ENCODE measurements around the gene CTBP2. TPM values are rescaled to one million over a fixed set of nuclear protein-coding genes. Genes with fewer than 3 reads are reported as not detected.

Gene CTBP2
- total RNA-seq, 4 donors from 2014 or later, result 69.7 to 125 (median 84.7) TPM

GRCh38 chr10:125130260-125130659, 30.1 kb downstream of the CTBP2 start:
- 88% methylated on average over 9 of the region's 9 CpGs for WGBS
- no peak overlapping the region for H3K4me3 ChIP-seq
- H3K9me3 ChIP-seq, result peaks cover 0 to 3% (median 0%) of the 10 kb centered on the region in 4 donors
- H3K27me3 ChIP-seq, result no peaks in the 10 kb centered on the region
- peaks cover 36 to 64% (median 57%) of the 10 kb centered on the region in 4 donors for H3K4me1 ChIP-seq
- intact Hi-C loops (cut with DNase I), result no loop called here
- peaks cover 9 to 26% (median 21%) of the 10 kb centered on the region in 4 donors for H3K36me3 ChIP-seq
- no peak for DNase-seq (ENCODE audit: extremely low spot score)
- TF ChIP-seq POLR2AphosphoS5 (IDR thresholded peaks at IDR 0.05) (no peak), EP300 (IDR thresholded peaks at IDR 0.05) (no peak), CTCF (IDR thresholded peaks at IDR 0.05) (no peak), POLR2A (IDR thresholded peaks at IDR 0.05; ENCODE audit: low read depth) (no peak)
- H3K27ac ChIP-seq (replicated peaks in 1 of 4), result no peak overlapping the region

GRCh38 chr10:125129076-125129458, 31.3 kb downstream of the CTBP2 start:
- Histone ChIP-seq H3K4me1 (peaks cover 37 to 64% (median 59%) of the 10 kb centered on the region in 4 donors), H3K36me3 (peaks cover 9 to 26% (median 21%) of the 10 kb centered on the region in 4 donors), H3K27me3 (no peaks in the 10 kb centered on the region), H3K4me3 (no peak overlapping the region), H3K9me3 (peaks cover 0 to 3% (median 0%) of the 10 kb centered on the region in 4 donors), H3K27ac (replicated peaks in 1 of 4) (no peak overlapping the region)
- WGBS, result 82% methylated on average over 3 of the region's 3 CpGs
- intact Hi-C loops (cut with DNase I), result no loop called here
- DNase-seq (ENCODE audit: extremely low spot score), result no peak
- no peak for TF ChIP-seq EP300 (IDR thresholded peaks at IDR 0.05)
- no peak for TF ChIP-seq CTCF (IDR thresholded peaks at IDR 0.05)
- no peak for TF ChIP-seq POLR2AphosphoS5 (IDR thresholded peaks at IDR 0.05)
- no peak for TF ChIP-seq POLR2A (IDR thresholded peaks at IDR 0.05; ENCODE audit: low read depth)

- peaks cover 9 to 26% (median 21%) of the 10 kb centered on the region in 4 donors for H3K36me3 ChIP-seq
Measured at GRCh38 chr10:125128397-125129075, 31.8 kb downstream of the CTBP2 start.

GRCh38 chr10:125127986-125128385, 32.4 kb downstream of the CTBP2 start:
- intact Hi-C loops (cut with DNase I), result no loop called here
- no peak for DNase-seq (ENCODE audit: extremely low spot score)
- Histone ChIP-seq H3K36me3 (peaks cover 9 to 26% (median 17%) of the 10 kb centered on the region in 4 donors), H3K27me3 (no peaks in the 10 kb centered on the region), H3K4me3 (no peak overlapping the region), H3K9me3 (peaks cover 0 to 3% (median 0%) of the 10 kb centered on the region in 4 donors), H3K27ac (replicated peaks in 1 of 4) (no peak overlapping the region), H3K4me1 (peaks cover 44 to 64% (median 60%) of the 10 kb centered on the region in 4 donors)
- TF ChIP-seq CTCF (IDR thresholded peaks at IDR 0.05) (no peak), POLR2AphosphoS5 (IDR thresholded peaks at IDR 0.05) (no peak), EP300 (IDR thresholded peaks at IDR 0.05) (no peak), POLR2A (IDR thresholded peaks at IDR 0.05; ENCODE audit: low read depth) (no peak)
- 86% methylated on average over 3 of the region's 3 CpGs for WGBS

More at GRCh38 chr10:125128397-125129075, 31.8 kb downstream of the CTBP2 start:
- TF ChIP-seq CTCF (IDR thresholded peaks at IDR 0.05) (no peak), POLR2AphosphoS5 (IDR thresholded peaks at IDR 0.05) (no peak), POLR2A (IDR thresholded peaks at IDR 0.05; ENCODE audit: low read depth) (no peak), EP300 (IDR thresholded peaks at IDR 0.05) (no peak)
- no peak for DNase-seq (ENCODE audit: extremely low spot score)
- 86% methylated on average over 8 of the region's 8 CpGs for whole genome bisulfite sequencing
- intact Hi-C loops (cut with DNase I), result no loop called here
- H3K27ac ChIP-seq (replicated peaks in 1 of 4), result no peak overlapping the region
- H3K27me3 ChIP-seq, result no peaks in the 10 kb centered on the region
- peaks cover 39 to 64% (median 60%) of the 10 kb centered on the region in 4 donors for H3K4me1 ChIP-seq
- H3K4me3 ChIP-seq, result no peak overlapping the region
- H3K9me3 ChIP-seq, result peaks cover 0 to 3% (median 0%) of the 10 kb centered on the region in 4 donors
